ENCODE results near the gene SORCS2.

GRCh38 chr4:7367864-7368277 is 175.5 kb downstream of the SORCS2 start:
- no peak for TF ChIP-seq POLR2A (IDR thresholded peaks at IDR 0.05)
- TF ChIP-seq CTCF (IDR thresholded peaks at IDR 0.05): no peak

Measured in right lobe of liver (tissue), 4 donors.